ENCODE results near the gene SHOC2.

SHOC2 gene

GRCh38 chr10:110966146-110966545 is 46.7 kb downstream of the SHOC2 start:
- TF ChIP-seq CTCF (IDR thresholded peaks at IDR 0.05; ENCODE audit: extremely low read depth, insufficient read depth, missing control alignments) = no peak

GRCh38 chr10:110967009-110967630 is 47.7 kb downstream of the SHOC2 start:
- no peak for TF ChIP-seq CTCF (IDR thresholded peaks at IDR 0.05; ENCODE audit: extremely low read depth, insufficient read depth, missing control alignments)
- no peak for DNase-seq (ENCODE audit: low spot score)
- in situ Hi-C loops (cut with MboI; ENCODE audit: low pct_unique_long_range_greater_than_20kb, low sequenced_read_pairs, unreplicated experiment) = no loop called here

More at GRCh38 chr10:110966146-110966545, 46.7 kb downstream of the SHOC2 start:
- in situ Hi-C loops (cut with MboI; ENCODE audit: low pct_unique_long_range_greater_than_20kb, low sequenced_read_pairs, unreplicated experiment) = no loop called here
- DNase-seq (ENCODE audit: low spot score) = no peak

GRCh38 chr10:110967645-110968044 is 48.2 kb downstream of the SHOC2 start:
- no peak for TF ChIP-seq CTCF (IDR thresholded peaks at IDR 0.05; ENCODE audit: extremely low read depth, insufficient read depth, missing control alignments)
- DNase-seq (ENCODE audit: low spot score) = no peak
- in situ Hi-C loops (cut with MboI; ENCODE audit: low pct_unique_long_range_greater_than_20kb, low sequenced_read_pairs, unreplicated experiment) = no loop called here

GRCh38 chr10:110969183-110969582 is 49.8 kb downstream of the SHOC2 start:
- in situ Hi-C loops (cut with MboI; ENCODE audit: low pct_unique_long_range_greater_than_20kb, low sequenced_read_pairs, unreplicated experiment) = no loop called here
- DNase-seq (ENCODE audit: low spot score) = no peak
- no peak for TF ChIP-seq CTCF (IDR thresholded peaks at IDR 0.05; ENCODE audit: extremely low read depth, insufficient read depth, missing control alignments)

- no peak for DNase-seq (ENCODE audit: low spot score)
- in situ Hi-C loops (cut with MboI; ENCODE audit: low pct_unique_long_range_greater_than_20kb, low sequenced_read_pairs, unreplicated experiment) = no loop called here
- no peak for TF ChIP-seq CTCF (IDR thresholded peaks at IDR 0.05; ENCODE audit: extremely low read depth, insufficient read depth, missing control alignments)
These were observed 52.2 kb downstream of the SHOC2 start for GRCh38 chr10:110971638-110972037.

- no peak for TF ChIP-seq CTCF (IDR thresholded peaks at IDR 0.05; ENCODE audit: extremely low read depth, insufficient read depth, missing control alignments)
- in situ Hi-C loops (cut with MboI; ENCODE audit: low pct_unique_long_range_greater_than_20kb, low sequenced_read_pairs, unreplicated experiment) = no loop called here
- DNase-seq (ENCODE audit: low spot score) = no peak
These were observed 53.1 kb downstream of the SHOC2 start for GRCh38 chr10:110972231-110973134.
